Activated T-cell treated with anti-CD3 and anti-CD28 coated beads, Interleukin-2, amount 50 U/mL, for 24 hours (primary cell): ENCODE data around the gene CKS2.
A peak's percentile ranks its signal among the peaks of the same experiment; 100 is the strongest.
"Not testable (repeated sequence)": the region's sequence is repeated elsewhere in the genome, so short reads cannot be mapped to it uniquely, and the experiment has no call there.

ENCODE experiments used
- DNase-seq: peaks from one replicate; pipeline ENCODE4 v3.0.0-alpha.2; 2020
- H3K27ac Mint-ChIP-seq: 2 replicates; pipeline ENCODE4 v1.8.0; 2020; ENCODE audit warnings: mild to moderate bottlenecking, mixed read lengths
- H3K27me3 Mint-ChIP-seq: 2 replicates; pipeline ENCODE4 v1.8.0; 2020; ENCODE audit warnings: mixed read lengths
- H3K36me3 Mint-ChIP-seq: 2 replicates; pipeline ENCODE4 v1.8.0; 2020; ENCODE audit warnings: low read depth, mixed read lengths
- H3K4me1 Mint-ChIP-seq: 2 replicates; pipeline ENCODE4 v1.8.0; 2020; ENCODE audit warnings: low read depth, mixed read lengths
- H3K4me3 Mint-ChIP-seq: 2 replicates; pipeline ENCODE4 v1.8.0; 2020; ENCODE audit warnings: mild to moderate bottlenecking, moderate library complexity, mixed read lengths
- H3K9me3 Mint-ChIP-seq: 2 replicates; pipeline ENCODE4 v1.8.0; 2020; ENCODE audit warnings: mixed read lengths

The CKS2 gene

DNA sequence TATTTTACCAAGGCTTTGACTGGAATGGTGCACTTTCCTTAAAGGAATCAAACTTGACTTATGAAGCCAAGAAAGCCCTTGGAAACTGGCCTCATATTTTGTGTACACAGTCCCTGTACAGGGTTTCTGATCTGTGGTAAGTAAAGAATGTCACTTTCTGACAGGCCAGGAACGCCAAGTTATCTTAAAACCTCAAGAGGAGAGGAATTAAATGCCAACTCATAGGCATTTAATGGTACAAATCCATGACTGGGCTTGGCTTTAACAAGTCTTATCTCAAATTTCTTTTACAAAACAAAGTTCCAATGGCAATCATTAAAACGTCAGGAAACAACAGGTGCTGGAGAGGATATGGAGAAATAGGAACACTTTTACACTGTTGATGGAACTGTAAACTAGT is 9.0 kb upstream of the CKS2 start:
- H3K4me3 Mint-ChIP-seq, H3K27me3 Mint-ChIP-seq, H3K9me3 Mint-ChIP-seq, H3K27ac Mint-ChIP-seq, H3K4me1 Mint-ChIP-seq, H3K36me3 Mint-ChIP-seq, DNase-seq: not testable (repeated sequence)

DNA sequence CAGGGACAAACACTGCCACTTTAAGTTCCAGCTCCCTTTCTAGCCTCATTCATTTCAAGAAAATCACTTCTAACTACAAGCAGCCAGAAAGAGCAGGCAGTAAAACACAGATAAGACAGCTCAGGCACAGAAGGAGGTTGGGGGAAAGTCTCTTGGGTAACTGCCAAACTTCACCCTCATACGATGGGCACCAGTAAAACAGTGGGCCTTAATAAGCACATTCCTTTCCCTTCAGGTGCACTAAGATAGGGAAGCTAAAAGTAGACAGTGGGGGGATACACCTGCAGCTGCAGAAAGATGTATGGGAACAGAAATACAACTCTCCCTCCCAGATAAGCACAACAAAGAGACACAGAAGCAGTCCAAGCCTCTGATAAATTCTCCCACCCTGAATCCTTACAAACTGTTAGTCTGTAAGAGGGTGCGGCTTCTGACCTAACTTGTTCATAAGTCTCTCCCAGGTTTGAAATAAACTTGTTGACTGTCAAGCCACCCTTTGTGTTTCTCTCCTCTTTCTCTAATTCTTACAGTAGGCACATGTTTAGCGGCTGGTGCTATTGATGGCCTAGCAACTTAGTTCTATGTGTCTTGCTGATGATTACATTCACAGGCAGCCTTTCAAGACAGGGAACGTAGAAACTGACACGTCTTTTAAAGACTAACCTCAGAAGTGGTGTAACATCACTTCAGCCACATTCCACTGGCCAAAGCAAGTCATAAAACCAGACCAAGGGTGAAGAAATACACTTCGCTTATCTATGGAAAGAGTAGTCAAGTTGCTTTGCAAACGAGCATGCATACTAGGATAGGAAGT is 6.8 kb upstream of the CKS2 start:
- H3K4me1 Mint-ChIP-seq = peaks cover 4% of the 10 kb centered on the region
- no peaks in the 10 kb centered on the region for H3K9me3 Mint-ChIP-seq
- H3K27me3 Mint-ChIP-seq = no peaks in the 10 kb centered on the region
- H3K36me3 Mint-ChIP-seq = peaks cover 14% of the 10 kb centered on the region
- no peak overlapping the region for H3K27ac Mint-ChIP-seq
- H3K4me3 Mint-ChIP-seq = no peak overlapping the region
- DNase-seq = no peak

DNA sequence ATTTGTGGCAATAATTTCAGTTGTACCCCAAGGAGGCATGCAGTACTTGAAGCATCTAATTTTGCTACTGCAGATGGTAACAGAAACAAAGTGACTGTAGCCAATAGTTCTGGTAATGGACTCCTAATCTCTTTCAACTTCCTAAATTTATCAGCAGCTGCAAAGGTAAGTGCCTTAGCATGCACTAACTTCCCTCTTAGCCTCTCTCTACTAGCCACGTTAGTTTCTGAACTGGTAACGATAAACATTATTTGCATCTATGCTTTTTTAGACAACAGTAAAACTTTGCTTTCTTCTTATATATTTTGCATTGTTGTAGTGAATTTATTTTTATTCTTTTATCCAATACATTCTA is 6.2 kb upstream of the CKS2 start:
- no peak for DNase-seq
- peaks cover 8% of the 10 kb centered on the region for H3K4me1 Mint-ChIP-seq
- H3K27ac Mint-ChIP-seq = no peak overlapping the region
- no peaks in the 10 kb centered on the region for H3K27me3 Mint-ChIP-seq
- H3K36me3 Mint-ChIP-seq = peaks cover 18% of the 10 kb centered on the region
- no peaks in the 10 kb centered on the region for H3K9me3 Mint-ChIP-seq
- H3K4me3 Mint-ChIP-seq = no peak overlapping the region

DNA sequence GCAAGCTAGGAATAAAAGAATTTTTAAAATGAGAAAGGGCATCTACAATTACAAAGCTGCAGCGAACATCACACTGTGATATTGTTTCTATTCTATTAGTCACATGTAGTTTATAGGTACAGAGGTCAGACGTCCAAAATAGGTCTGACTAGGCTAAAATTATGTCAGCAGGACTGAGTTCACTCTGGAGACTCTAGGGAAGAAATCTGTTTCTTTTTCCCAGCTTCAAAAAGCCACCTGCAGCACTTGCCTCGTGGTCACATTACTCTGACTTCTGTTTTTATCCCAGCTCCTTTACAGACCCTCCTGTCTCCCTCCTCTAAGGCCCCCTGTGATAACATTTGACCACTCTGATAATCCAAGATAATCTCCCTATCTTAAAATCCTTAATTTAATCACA is 5.1 kb upstream of the CKS2 start:
- no peak for DNase-seq
- no peaks in the 10 kb centered on the region for H3K9me3 Mint-ChIP-seq
- peaks cover 26% of the 10 kb centered on the region for H3K36me3 Mint-ChIP-seq
- H3K27ac Mint-ChIP-seq = no peak overlapping the region
- no peak overlapping the region for H3K4me3 Mint-ChIP-seq
- peaks cover 12% of the 10 kb centered on the region for H3K4me1 Mint-ChIP-seq
- no peaks in the 10 kb centered on the region for H3K27me3 Mint-ChIP-seq

GRCh38 chr9:89309166-89309565 is 1.8 kb upstream of the CKS2 start:
- peak overlapping the region; percentile 99 for H3K27ac Mint-ChIP-seq
- peaks cover 56% of the 10 kb centered on the region for H3K36me3 Mint-ChIP-seq
- peak overlapping the region; percentile 93 for H3K4me3 Mint-ChIP-seq
- DNase-seq = no peak
- H3K9me3 Mint-ChIP-seq = no peaks in the 10 kb centered on the region
- no peaks in the 10 kb centered on the region for H3K27me3 Mint-ChIP-seq
- peaks cover 27% of the 10 kb centered on the region for H3K4me1 Mint-ChIP-seq

GRCh38 chr9:89309608-89310474 is 1.2 kb upstream of the CKS2 start:
- peaks cover 33% of the 10 kb centered on the region for H3K4me1 Mint-ChIP-seq
- H3K36me3 Mint-ChIP-seq = peaks cover 63% of the 10 kb centered on the region
- H3K27ac Mint-ChIP-seq = peak overlapping the region; percentile 99
- H3K9me3 Mint-ChIP-seq = no peaks in the 10 kb centered on the region
- no peaks in the 10 kb centered on the region for H3K27me3 Mint-ChIP-seq
- DNase-seq = no peak
- H3K4me3 Mint-ChIP-seq = peak overlapping the region; percentile 93

DNA sequence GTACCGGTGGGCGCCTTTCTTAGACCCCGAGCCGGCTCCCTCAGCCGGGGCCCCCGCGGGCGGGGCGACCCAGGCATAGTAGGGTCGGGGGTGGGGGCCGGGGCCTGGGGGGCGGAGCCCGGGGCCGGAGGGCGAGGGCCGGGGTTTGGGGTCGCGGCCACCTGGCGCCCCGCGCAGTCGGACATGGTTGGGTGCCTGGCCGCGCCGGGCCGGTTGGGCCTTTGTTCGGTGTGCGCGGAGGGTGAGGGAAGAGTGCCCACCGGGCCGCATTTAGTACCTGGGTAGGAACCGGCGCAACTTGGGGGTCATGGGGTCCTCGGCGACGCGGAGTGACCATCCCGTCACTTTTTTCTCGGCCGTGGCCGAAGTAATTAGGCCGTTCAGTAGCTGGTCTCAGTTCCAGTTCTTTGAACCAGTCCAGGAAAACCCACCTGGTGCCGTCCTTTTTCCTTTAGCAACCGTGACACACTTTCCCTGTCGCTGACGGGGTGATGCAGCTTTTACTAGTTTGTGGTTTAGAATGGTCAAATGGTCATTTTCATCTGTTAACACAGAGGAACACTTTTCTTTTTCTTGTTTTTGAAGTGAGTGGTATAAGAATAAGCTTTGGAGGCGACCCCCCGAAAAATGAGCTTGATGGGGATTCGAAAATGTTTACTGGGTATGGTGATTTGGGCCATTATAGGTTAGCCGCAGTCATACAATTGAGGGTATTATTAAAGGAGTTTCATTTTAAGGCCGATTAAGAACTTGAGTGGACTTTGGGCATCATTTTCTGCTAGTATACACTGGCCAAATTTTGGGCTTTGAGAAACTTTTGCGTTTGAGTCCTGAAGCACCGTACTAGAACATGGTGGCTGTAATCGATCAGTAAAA is 589 bp downstream of the CKS2 start:
- peaks cover 46% of the 10 kb centered on the region for H3K4me1 Mint-ChIP-seq
- no peak for DNase-seq
- H3K27ac Mint-ChIP-seq = peak overlapping the region; percentile 99
- H3K4me3 Mint-ChIP-seq = peak overlapping the region; percentile 93
- no peaks in the 10 kb centered on the region for H3K27me3 Mint-ChIP-seq
- peaks cover 80% of the 10 kb centered on the region for H3K36me3 Mint-ChIP-seq
- H3K9me3 Mint-ChIP-seq = no peaks in the 10 kb centered on the region

DNA sequence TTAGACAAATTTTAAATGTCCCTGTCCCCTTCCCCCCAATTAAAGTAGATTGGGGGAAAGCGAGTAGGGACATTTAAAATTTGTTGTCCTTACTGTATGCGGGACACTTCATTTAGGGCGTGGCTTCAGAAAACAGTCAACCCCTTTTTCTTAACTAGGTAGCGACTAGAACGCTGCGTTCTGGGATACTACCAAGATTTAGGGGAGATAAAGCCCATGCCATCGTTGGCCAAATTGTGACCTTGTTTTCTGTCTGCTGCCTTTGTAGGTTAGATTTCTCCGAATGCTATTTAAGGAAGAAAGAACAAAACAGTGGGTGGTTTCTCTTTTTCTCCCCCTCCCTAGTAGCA is 1.2 kb downstream of the CKS2 start:
- peak overlapping the region; percentile 90 for H3K27ac Mint-ChIP-seq
- no peak for DNase-seq
- H3K9me3 Mint-ChIP-seq = no peaks in the 10 kb centered on the region
- H3K4me1 Mint-ChIP-seq = peaks cover 51% of the 10 kb centered on the region
- no peaks in the 10 kb centered on the region for H3K27me3 Mint-ChIP-seq
- peaks cover 86% of the 10 kb centered on the region for H3K36me3 Mint-ChIP-seq
- H3K4me3 Mint-ChIP-seq = peak overlapping the region; percentile 93

DNA sequence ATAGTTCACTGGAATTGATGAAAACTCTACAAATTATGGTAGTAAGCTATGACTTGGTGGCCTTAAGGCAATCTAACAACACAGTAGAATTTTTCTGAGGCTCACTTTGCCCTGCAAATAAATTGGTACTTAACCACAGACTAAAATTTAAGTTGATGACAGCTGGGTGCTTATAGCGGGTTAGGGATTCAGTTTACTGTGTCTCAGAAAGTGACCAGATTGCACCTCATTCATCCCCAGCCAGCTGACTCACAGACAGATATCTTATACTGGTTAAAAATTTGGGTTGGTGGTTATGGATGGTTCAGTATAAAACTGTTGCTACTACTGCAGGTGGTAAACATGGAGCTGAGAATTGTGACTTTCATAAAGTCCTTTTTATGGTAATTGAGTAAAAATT is 2.8 kb downstream of the CKS2 start:
- Mint-ChIP-seq H3K4me1 (peaks cover 61% of the 10 kb centered on the region), H3K27ac (peak overlapping the region; percentile 68), H3K4me3 (peak overlapping the region; percentile 93), H3K27me3 (no peaks in the 10 kb centered on the region), H3K36me3 (peaks cover 88% of the 10 kb centered on the region), H3K9me3 (no peaks in the 10 kb centered on the region)
- DNase-seq = no peak

DNA sequence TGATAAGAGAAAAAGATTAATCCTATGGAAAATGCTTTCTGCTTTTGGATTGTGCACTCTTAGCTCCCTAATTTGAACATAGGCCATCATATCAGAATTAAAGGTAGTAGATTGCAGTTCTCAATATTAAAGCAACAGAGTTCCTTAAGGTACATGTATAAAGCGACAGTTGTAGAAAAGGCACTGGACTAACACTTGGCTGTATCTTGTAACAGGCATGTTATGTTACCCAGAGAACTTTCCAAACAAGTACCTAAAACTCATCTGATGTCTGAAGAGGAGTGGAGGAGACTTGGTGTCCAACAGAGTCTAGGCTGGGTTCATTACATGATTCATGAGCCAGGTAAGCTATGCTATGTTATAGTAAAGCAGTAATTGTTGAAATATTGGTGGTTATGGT is 4.0 kb downstream of the CKS2 start:
- no peaks in the 10 kb centered on the region for H3K9me3 Mint-ChIP-seq
- DNase-seq = no peak
- peak overlapping the region; percentile 93 for H3K4me3 Mint-ChIP-seq
- H3K27ac Mint-ChIP-seq = peak overlapping the region; percentile 48
- H3K36me3 Mint-ChIP-seq = peaks cover 91% of the 10 kb centered on the region
- peaks cover 62% of the 10 kb centered on the region for H3K4me1 Mint-ChIP-seq
- H3K27me3 Mint-ChIP-seq = no peaks in the 10 kb centered on the region

DNA sequence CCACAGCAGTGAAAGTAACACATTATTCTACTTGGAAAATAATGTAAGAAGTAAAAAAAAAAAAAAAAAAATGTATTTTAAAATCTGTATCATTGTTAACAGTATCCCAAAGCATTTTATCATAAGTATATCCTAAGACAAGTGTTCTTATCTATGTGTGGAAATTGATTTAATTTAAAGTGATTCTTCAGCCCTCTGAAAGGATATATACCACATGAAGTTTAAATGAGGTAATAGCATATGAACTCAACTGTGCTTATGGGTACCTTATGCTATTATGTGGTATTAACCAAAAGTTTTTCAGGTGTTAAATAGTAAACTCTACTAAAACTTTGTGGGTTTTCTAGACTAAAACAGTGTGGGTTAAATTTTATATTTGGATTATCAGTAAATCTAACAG is 4.5 kb downstream of the CKS2 start:
- H3K4me3 Mint-ChIP-seq = peak overlapping the region; percentile 93
- H3K27me3 Mint-ChIP-seq = no peaks in the 10 kb centered on the region
- no peak overlapping the region for H3K27ac Mint-ChIP-seq
- H3K4me1 Mint-ChIP-seq = peaks cover 65% of the 10 kb centered on the region
- DNase-seq = no peak
- no peaks in the 10 kb centered on the region for H3K9me3 Mint-ChIP-seq
- H3K36me3 Mint-ChIP-seq = peaks cover 92% of the 10 kb centered on the region

- H3K9me3 Mint-ChIP-seq = no peaks in the 10 kb centered on the region
- H3K36me3 Mint-ChIP-seq = peaks cover 96% of the 10 kb centered on the region
- peak overlapping the region; percentile 87 for H3K4me3 Mint-ChIP-seq
- no peak for DNase-seq
- peak overlapping the region; percentile 99 for H3K27ac Mint-ChIP-seq
- no peaks in the 10 kb centered on the region for H3K27me3 Mint-ChIP-seq
- peaks cover 83% of the 10 kb centered on the region for H3K4me1 Mint-ChIP-seq
These were observed 6.3 kb downstream of the CKS2 start for GRCh38 chr9:89317282-89317681.

GRCh38 chr9:89318123-89319014 is 7.4 kb downstream of the CKS2 start, which contains the start of gene SECISBP2:
Gene SECISBP2, plus strand, starts transcription at chr9:89318500. Its CDS starts 77 bp downstream, at chr9:89318577.
- Mint-ChIP-seq H3K27me3 (no peaks in the 10 kb centered on the region), H3K9me3 (no peaks in the 10 kb centered on the region), H3K4me1 (peaks cover 86% of the 10 kb centered on the region), H3K36me3 (peaks cover 96% of the 10 kb centered on the region), H3K27ac (peak within 1 kb of the TSS; percentile 99), H3K4me3 (peak within 1 kb of the TSS; percentile 87)
- peak; percentile 99 for DNase-seq
